CD1c-positive myeloid dendritic cell (primary cell): ENCODE results near the gene TMEM198.

Experiments
- DNase-seq: peaks from one replicate; pipeline ENCODE4 v3.0.0-alpha.2; 2016; ENCODE audit errors: extremely low spot score

TMEM198 gene

DNA sequence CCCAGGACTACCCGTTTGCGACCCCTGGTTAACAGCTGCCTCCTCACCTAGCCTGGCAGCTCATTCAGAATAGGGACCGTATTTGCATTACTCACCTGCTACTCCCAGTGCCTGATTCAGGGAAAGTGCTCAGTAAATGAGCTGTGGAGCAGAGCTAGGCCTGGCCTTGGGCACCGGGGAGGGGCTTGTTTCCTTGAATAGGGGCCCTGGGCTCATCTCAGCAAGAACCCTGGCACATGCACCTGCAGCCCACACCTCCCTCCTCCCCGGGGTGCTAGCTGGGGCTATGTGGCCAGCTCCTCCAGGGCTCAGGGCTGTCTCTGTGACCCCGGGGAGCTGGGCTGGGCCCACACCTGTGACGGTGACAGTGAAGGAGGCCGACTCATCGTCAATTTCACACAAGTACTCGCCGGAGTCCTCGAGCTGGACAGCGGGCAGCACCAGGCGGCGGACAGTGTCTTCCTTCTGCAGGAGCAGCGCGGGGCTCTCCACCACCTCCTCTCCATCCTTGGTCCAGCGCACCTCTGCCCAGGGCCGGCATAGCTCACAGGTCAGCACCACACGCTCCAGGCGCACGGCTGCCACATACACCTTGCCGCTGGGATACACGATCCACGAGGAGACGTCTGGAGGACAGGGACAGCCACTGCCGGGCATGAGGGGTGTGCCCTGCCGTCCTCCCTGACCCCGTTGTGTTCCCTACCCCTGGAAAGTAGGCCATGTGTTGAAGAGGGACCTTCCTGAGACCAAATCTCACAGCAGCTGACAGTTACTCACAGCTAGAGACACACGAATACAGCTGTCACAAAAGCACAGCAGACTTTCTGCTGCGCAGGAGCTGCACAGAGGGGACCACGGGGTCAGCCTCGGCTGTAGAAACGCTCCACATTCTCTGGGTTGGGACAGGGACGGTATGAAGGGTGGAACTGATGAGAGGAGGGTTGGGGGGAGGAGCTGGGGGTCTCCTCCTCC, 18.5 kb downstream of the TMEM198 start:
- DNase-seq = no peak

DNA sequence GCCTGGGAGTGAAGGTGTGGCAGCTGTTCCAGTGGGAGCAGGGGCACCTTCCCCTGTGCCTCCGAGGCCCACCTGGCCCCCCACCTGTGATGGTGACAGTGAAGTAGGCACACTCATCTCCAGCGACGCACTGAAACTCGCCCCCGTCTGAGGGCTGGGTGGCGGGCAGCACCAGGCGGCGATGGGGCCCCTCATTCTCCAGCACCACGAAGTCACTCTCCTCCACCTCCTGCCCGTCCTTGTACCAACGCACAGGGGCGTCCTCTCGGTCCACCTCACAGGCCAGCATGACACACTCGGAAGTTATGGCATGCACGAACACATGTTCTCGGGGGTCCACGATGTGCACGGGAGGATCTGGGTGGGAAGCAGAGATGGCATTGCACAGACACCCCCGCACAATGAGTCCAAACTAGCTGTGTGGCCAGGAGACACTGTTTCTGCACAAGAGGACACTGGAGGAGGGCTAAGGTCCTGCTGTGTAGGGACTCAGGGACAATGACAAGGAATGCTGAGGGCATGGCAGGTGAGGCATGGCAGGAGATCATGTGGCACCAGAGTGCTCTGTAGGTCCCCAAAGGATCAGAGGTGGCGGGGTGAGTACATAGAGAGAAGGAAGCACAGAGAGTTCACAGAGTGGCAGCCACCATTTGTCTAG, 19.6 kb downstream of the TMEM198 start:
- no peak for DNase-seq

DNA sequence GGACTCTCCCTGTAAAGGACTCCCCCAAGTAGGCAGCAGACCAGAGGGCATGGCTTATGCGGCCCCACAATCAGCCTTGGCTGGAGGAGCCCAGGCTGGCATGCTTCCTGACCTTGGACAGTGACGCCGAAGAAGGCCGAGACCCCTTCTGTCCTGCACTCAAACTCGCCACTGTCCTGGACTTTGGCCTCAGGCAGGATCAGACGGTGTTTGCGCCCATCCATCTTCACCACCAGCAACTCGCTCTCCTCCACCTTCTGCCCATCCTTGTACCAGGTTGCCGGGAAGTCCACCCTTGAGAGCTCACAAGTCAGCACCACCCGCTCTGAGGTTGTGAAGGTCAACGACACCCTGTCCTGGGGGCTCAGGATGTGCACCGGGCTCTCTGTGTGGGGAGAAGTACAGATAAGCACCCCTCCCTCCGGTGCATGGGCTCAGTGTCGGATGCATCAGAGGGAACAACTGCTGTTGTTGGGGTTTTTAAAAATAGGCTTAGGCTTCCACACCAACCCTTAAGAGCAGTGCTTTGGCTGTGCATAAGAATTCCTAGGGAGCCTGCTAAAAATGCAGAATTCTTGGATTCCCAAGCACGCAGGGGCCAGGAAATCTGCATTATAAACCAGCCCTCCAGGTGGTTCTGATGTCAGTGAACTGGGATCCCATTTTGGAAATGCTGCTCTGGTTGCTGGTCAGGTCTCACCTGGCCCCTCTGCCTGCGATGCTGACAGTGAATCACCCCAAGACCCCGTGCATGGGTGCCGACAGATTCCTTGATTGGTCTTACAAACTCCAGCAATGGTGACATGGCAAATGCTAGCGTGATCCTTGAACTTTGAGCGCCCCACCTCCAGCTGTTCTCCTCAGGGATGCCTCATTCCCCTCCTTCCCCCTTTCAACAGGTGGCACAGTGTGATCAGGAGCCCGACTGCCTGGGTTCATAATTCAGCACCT, 21.6 kb downstream of the TMEM198 start:
- DNase-seq = no peak

DNA sequence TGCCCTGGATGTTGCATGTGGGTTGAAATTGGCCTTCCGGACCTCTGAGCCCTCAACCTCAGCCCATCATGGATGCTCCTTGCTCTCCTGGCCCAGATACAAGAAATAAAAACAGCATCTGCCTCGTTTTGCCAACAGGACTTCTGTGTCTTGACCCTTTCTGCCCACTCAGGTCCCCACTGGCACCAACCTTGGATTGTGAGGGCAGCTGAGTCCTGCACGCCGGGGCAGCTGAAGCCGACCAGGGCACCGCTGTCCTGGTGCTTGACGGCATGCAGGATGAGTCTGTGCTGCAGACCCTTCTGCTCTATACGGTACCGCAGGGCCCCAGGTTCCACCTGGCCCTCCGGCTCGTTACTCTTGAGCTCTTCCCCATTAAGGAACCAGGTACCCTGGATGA, 22.8 kb downstream of the TMEM198 start:
- no peak for DNase-seq

DNA sequence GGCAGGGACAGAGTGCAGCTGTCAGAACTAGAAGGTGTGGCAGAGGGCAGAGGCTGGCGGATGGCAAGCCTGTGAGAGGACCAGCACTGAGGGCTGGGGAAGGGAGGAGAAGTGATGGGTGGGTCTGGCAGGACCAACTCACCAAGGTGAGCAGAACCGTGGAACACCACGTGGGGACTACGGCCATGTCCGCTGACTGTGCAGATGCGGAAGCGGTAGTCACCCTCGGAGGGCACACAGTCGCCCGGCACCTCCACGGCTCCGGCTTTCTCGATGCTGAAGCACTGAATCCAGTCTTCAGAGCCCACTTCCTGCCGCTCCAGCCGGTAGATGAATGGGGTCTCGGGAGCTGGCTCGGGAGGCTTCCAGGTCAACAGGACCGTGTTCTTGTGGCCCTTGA, 23.3 kb downstream of the TMEM198 start:
- no peak for DNase-seq

DNA sequence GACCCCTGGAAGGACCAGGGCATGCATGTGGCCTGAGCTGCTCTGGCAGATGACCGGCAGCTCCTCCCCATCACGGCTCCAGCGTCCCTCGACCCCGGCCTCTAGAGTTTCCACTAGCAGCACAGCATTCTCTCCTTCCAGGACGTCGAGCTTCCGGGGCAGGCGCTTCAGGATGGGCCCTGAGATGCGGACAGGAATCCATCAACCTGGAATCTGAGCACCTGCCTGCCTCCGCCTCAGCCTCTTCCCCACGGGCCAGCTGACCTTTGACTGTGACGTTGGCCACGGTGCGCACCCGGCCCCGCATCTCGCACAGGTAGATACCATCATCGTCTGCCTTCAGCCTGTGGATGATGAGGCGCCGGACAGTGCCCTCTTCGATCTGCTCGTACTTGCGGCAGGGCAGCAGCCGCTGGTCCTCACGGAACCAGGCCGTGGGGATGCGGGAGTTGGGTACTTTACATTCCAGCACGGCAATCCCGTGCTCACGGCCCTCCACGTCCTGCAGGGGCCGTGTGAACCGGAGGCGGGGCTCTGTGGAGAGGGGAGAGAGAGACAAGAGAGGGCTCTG, 24.0 kb downstream of the TMEM198 start:
- DNase-seq = no peak

DNA sequence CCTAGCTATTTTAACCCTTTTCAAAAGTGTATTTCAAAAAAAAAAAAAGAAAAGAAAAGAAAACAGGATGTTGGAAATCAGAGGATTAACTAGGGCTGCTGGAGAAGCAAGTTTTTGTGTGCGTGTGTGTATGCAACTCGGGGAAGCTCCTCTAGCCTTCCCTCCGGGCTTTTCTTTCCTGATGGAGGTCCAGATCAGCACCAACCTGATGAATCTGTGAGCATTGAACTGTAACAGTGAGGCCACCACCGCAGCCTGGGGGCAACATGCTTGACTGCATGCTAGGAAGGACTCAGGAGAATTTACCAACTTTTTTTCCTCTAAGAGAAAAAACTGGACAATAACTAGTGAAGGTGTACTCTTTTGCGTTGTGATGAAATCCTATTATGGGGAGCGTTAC, 25.2 kb downstream of the TMEM198 start:
- DNase-seq = no peak

DNA sequence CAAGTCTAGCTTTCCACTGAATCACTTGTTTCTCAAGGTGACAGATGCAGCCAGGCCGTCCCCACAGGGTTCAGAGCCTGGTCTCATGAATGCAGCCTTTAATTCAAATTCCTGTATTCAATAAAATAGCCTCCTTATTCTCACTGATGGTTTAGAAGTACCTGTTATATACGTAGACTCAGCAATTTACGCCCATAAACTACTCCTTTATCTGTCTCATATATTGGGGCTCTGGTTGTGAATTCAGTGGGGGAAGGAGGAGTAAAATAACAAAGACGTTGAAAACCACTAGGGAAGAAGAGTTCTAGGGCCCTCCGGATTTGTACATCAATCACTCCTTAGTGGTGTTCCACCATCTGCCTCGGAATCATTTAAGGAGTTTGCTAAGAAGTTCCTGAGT, 25.8 kb downstream of the TMEM198 start:
- no peak for DNase-seq

DNA sequence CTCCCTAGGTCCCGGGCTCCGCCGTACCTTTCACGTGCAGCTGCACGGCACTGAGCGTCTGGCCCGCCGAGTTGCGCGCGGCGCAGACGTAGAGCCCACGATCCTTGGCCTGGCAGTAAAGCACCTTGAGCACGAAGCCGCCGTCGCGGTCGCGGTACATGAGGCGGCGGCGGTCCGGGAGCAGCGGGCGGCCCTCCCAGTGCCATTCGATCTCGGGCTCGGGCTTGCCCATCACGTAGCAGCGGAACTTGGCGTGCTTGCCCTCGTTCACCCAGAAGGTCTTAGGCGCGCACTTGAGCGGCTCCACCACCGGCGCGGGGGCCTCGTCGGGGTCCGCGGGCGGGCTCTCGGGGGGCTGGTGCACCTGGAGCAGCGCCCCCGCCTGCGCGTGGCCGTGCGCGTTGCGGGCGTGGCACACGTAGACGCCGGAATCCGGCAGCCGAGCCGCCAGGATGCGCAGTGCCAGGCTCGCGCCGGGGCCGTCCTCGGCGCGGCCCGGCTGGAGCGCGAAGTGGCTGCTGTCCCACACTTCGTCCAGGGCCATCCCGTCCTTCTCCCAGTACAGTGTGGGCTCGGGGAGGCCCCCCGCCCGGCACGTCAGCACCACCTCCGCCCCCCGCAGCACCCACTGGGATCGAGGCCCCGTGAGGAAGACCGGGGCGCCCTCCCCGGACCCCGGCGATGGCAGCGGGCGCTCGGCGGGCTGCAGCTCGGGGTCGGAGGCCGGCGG, 26.5 kb downstream of the TMEM198 start:
- no peak for DNase-seq

DNA sequence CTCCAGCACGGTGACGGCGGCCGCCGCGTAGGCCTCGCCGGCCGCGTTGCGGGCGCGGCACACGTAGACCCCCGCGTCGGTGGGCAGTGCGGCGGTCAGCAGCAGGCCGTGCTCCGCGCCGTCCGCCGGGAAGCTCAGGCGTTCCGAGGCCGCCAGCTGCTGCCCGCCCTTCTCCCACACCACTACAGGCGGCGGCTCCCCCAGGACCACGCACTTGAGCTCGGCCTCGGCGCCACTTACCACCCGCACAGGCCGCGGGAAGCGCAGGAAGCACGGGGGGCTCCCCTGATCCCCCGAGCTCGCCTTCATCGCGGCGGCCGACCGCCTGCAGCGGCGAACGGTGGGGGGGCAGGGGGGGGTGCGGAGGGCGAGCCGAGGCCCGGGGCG, 27.1 kb downstream of the TMEM198 start:
- DNase-seq = no peak

DNA sequence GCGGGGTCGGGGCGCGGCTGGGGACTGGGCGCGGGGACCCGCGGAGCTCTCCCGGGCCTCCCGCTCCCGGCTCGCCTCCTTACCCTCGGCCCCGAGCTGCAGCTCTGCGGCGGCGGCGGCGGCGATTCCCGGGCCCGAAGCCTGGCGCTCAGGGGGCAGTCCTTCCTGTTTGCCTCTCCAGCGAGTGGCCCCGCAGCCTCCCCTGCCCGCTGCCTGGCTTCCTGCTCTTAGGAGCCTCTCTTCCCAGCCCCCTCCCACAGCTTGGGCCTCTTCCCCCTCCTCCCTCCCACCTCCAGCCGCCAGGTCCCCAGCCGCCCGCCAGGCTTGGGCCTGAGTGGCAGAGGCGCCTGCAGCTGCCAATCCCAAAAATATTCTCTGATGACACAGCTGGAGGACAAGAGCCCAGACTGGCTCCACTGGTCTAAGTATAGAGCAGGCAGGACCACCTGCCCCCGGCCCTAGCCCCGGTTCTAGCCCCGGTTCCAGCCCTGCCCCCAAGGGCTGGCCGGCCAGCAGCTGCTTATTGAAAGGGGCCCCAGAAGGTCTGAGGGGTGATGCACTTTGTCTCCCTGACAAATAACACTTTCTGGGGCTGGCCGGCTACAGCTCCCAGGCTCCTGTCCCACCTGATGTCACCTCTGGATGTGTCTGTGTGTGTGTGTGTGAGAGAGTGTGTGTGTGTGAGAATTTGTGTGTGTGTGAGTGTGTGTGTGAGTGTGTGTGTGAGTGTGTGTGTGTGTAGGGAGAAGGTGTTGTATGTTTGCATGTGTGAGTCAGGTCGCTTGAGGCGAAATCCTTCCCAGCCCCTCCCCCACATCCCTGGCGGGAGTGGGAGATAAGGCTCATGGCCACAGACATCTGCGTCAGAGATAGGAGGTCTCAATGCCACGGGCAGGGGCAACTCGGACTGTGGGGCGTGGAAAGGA, 27.7 kb downstream of the TMEM198 start, which contains the start of gene OBSL1:
Gene OBSL1, minus strand, starts transcription at position 229 of the 926 bp plus-strand sequence. CDS start 307 bp downstream, outside the sequence.
- peak; percentile 4 for DNase-seq

DNA sequence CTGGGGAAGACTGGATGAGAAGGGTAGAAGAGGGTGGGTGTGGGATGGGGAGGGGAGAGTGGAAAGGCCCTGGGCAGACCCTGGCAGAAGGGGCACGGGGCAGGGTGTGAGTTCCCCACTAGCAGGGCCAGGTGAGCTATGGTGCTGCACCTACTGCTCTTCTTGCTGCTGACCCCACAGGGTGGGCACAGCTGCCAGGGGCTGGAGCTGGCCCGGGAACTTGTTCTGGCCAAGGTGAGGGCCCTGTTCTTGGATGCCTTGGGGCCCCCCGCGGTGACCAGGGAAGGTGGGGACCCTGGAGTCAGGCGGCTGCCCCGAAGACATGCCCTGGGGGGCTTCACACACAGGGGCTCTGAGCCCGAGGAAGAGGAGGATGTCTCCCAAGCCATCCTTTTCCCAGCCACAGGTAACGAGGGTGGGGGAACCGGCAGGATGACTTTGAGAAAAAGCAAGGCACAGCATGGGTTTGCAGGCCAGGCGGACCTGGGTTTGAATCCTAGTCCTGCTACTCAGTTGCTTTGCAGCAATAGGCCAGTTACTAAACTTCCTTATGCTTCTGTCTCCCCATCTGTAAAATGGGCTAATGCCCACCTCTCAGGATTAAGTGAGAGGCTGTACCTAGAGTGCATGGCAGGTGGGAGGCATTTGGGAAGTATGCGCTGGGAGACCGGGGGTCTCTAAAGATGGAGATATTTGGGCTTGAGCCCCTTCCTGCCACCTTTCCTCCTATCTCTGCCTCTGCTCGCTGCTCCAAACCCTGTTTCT, 28.6 kb downstream of the TMEM198 start, which contains the start of gene INHA:
Gene INHA, plus strand, starts transcription at position 74 of the 765 bp plus-strand sequence. Its CDS starts 65 bp downstream, at position 139.
- no peak for DNase-seq

DNA sequence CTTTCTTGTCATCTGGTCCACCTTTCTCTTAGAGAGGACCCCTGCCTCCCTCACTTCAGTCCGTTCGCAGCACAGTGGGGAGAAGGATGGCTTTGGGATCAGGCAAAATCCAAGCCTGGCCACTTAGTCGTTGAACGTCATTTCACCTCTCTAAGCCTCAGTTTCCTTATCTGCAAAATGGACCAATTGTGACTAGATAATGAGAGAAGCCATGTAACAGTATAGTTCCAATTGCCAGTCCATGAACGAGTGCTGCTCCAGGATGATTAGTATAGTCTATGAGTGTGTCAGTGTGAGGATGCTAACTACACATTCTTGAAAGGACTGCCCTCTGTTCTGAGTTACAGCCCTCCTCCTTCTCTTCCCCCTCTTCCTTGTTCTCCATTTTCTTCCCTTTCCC, 29.3 kb downstream of the TMEM198 start:
- no peak for DNase-seq

DNA sequence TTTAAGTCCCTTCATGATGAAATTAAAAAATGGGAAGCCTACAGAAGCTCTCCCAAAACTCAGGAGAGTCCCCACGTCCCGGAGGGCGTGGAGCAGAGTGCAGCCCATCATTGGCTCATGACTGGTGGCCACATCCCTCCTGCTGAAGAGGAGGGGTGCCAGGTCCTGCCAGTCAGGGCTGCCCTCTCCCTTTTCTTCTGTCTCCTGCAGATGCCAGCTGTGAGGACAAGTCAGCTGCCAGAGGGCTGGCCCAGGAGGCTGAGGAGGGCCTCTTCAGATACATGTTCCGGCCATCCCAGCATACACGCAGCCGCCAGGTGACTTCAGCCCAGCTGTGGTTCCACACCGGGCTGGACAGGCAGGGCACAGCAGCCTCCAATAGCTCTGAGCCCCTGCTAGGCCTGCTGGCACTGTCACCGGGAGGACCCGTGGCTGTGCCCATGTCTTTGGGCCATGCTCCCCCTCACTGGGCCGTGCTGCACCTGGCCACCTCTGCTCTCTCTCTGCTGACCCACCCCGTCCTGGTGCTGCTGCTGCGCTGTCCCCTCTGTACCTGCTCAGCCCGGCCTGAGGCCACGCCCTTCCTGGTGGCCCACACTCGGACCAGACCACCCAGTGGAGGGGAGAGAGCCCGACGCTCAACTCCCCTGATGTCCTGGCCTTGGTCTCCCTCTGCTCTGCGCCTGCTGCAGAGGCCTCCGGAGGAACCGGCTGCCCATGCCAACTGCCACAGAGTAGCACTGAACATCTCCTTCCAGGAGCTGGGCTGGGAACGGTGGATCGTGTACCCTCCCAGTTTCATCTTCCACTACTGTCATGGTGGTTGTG, 30.9 kb downstream of the TMEM198 start:
- DNase-seq = no peak

DNA sequence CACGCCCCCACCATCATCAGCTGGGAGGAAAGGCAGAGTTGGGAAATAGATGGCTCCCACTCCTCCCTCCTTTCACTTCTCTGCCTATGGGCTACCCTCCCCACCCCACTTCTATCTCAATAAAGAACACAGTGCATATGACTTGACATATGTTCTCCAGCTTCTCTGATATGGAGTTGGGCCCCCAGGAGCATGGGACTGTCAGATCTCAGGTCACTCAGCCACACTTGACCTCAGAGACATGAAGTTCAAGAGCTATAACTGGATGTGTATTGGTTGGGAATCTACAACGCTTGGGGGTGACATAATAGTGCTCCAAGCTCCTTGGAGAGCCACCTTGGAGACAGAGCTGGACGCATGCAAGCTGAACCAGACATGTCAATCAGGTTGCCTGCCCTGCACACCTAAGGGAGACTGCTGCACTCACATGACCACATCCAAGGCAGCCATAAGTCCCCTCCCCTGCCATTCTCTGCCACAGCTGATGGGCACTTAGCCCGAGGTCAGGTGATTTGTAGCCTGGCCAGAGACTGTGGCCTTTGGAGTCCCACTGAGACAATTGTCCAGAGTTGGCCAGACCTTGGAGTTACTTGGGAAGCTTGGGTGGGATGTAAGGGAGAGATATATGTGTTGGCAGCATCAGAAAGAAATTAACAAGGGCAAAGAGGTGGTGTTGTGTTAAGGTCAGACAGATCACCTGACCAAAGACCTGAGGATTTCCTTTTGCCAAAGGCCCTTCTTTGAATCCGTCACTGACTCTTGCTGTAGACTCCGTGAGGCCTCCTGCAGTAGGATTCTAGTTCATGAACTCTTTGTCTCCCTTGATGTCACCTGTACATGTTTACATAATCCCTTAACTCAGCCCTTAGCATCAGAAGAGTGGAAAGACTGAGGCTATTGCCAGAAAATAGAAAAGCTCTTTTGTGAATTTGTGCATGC, 32.0 kb downstream of the TMEM198 start:
- DNase-seq = no peak

DNA sequence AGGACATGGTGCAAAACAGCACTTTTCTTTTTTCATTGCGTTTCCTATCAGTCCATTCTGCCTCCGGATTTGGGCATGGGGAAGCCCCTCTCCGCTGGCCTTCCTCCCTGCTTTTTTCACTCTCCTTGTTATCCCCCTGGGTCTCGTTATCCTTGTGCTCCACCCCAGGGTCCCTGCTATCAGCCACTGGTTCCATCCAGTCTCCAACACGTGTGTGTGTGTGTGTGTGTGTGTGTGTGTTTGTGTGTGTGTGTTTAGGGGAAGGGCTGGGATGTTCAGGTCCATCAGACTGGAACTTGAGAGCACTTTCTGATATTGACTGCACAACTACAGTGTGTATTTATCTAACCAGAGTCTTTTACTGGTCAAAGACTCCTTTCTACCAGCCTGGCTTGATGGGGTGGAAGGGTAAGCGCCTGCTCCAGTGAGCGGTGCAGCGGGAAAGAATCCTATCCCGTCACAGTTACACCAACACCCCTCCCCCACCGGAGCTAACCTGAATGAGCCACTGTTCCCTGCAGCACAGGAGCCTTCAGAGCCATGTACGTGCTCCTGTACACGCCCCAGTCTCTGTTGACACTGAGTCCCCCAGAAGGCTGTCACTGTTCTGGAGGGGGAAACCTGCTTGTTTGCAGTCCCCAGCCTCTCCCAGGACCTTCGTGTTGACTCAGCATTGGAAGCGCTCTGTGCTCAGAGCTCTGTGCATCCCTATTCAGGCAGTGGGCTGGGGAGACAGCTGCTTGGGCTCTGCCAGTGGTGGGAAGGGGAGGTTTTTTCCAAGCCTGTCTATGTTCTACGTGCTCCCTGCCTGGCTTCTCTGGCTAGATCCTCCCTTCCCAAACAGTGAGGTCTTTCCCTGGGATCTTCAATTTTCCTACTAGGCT, 32.9 kb downstream of the TMEM198 start:
- DNase-seq = no peak
